ENCODE data around the gene GMDS. TPM values are rescaled to one million over a fixed set of nuclear protein-coding genes. Genes with fewer than 3 reads are reported as not detected.

GMDS gene
- total and polyA plus RNA-seq, 2 of the 8 experiments (the other 6 are each of a cell fraction or from before 2014, with no cell fraction given), result 16.8 to 50.0 TPM

DNA sequence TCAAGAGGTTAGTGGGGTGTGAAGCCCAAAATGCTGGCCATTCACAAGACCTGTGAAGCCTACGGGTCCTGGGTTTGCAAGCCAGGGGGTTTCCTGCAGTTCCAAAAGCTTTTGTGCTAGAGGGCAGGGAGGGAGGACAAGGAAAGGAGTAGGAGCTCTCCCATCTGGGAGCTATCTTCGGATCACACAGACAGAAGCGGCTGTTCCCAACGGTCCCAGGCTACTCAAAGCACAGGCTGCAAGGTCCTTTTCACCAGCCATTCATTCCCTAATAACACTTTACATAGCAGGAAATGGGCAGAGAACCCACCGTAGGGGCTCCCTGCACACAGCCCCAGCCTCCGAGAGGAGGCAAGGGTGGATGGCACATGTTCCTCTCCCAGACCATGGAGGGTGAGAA, 338.8 kb downstream of the GMDS start:
- H4K20me1 ChIP-seq (replicated peaks in 1 of 2; ENCODE audit: control insufficient read depth in 1 of 2, insufficient read depth in 2 of 2, low read length in 2 of 2), result no peaks in the 10 kb centered on the region
- H4K91ac ChIP-seq (replicated peaks; ENCODE audit: insufficient read length, low read length), result no peak overlapping the region
- no peak overlapping the region for H2BK20ac ChIP-seq (ENCODE audit: low read length)
- H3K27ac ChIP-seq (ENCODE audit: low read depth, low read length), result no peak overlapping the region
- H3K4me2 ChIP-seq (ENCODE audit: insufficient read depth in 1 of 2, low read depth in 2 of 2, low read length in 2 of 2), result no peak overlapping the region
- no peaks in the 10 kb centered on the region for H3K36me3 ChIP-seq (ENCODE audit: control insufficient read depth in 2 of 4, insufficient read depth in 4 of 4, low read length in 3 of 4)
- no peaks in the 10 kb centered on the region for H3K9me3 ChIP-seq (ENCODE audit: insufficient read depth in 2 of 2, low read depth in 1 of 2, low read length in 1 of 2)
- no peak overlapping the region for H3K14ac ChIP-seq (ENCODE audit: insufficient read length)
- DNase-seq (ENCODE audit: low read depth in 1 of 2, low spot score in 2 of 2) (no peak), FAIRE-seq (no peak)
- no peak overlapping the region for H3K23ac ChIP-seq (ENCODE audit: insufficient read length)
- no peak overlapping the region for H4K8ac ChIP-seq (ENCODE audit: extremely low read depth, insufficient read depth, low read length)
- no peaks in the 10 kb centered on the region for H3K79me2 ChIP-seq (ENCODE audit: control insufficient read depth in 1 of 2, insufficient read depth in 2 of 2, low read length in 2 of 2)
- no peak overlapping the region for H2BK15ac ChIP-seq (ENCODE audit: low read length)
- no peaks in the 10 kb centered on the region; the same call in 1 of the 2 replicates for H3K79me1 ChIP-seq (ENCODE audit: low read depth, low read length)
- H2AFZ ChIP-seq (ENCODE audit: low read length), result no peak overlapping the region
- H3K23me2 ChIP-seq (ENCODE audit: low read depth, low read length), result no peaks in the 10 kb centered on the region; the same call in 1 of the 2 replicates
- H4K5ac ChIP-seq (ENCODE audit: insufficient read length, low read depth, low read length), result no peak overlapping the region
- no peak overlapping the region for H3K56ac ChIP-seq (replicated peaks; ENCODE audit: insufficient read length, low read depth, low read length)
- no peak overlapping the region for H3K9ac ChIP-seq (replicated peaks in 1 of 4; ENCODE audit: extremely low read depth in 1 of 4, low read depth in 3 of 4, low read length in 3 of 4)
- H2BK120ac ChIP-seq (replicated peaks; ENCODE audit: low read depth, low read length), result no peak overlapping the region
- no peak overlapping the region for H2BK5ac ChIP-seq (ENCODE audit: low read depth, low read length)
- no peak overlapping the region for H2BK12ac ChIP-seq (ENCODE audit: low read depth, low read length)
- ChIA-PET POLR2A (ENCODE audit: partially characterized antibody) (no interaction called here), CTCF (ENCODE audit: partially characterized antibody) (interaction anchor here (1.1 kb wide), 1 partner anchor 9 kb away, joined by 3 read pairs; no protein-coding TSS in a partner anchor)
- peaks cover 0 to 19% (median 6%) of the 10 kb centered on the region in 4 experiments; a peak in 5 of 7 replicates for H3K4me1 ChIP-seq (replicated peaks in 1 of 4; ENCODE audit: control insufficient read depth in 3 of 4, insufficient read depth in 4 of 4, low read length in 3 of 4)
- H3K4ac ChIP-seq (replicated peaks; ENCODE audit: insufficient read length, low read depth, low read length), result no peak overlapping the region
- no peaks in the 10 kb centered on the region for H3K27me3 ChIP-seq (replicated peaks in 1 of 4; ENCODE audit: control insufficient read depth in 3 of 4, extremely low read depth in 1 of 4, insufficient read depth in 3 of 4, low read length in 3 of 4)
- no peak overlapping the region for H3K18ac ChIP-seq (ENCODE audit: extremely low read depth, low read length)
- 65% methylated on average over 6 of the region's 6 CpGs; no CpG with 5 or more reads in 1 of the 2 experiments for WGBS, 2 experiments (ENCODE audit: extremely low coverage in 1 of 2, insufficient coverage in 1 of 2, insufficient read length in 1 of 2, insufficient replicate concordance in 2 of 2, low coverage in 1 of 2, low lambda C conversion rate in 2 of 2, missing lambda C conversion rate in 1 of 2)
- no peak overlapping the region for H3K4me3 ChIP-seq (ENCODE audit: extremely low read depth in 1 of 4, insufficient read depth in 2 of 4, low read depth in 3 of 4, low read length in 4 of 4)
- H2AK5ac ChIP-seq (ENCODE audit: low read depth, low read length), result no peak overlapping the region
- TF ChIP-seq CHD1 (IDR thresholded peaks at IDR 0.05; ENCODE audit: low read depth, low read length) (no peak), RNF2 (IDR thresholded peaks at IDR 0.05; ENCODE audit: borderline replicate concordance, low read depth, low read length, missing control alignments, poor library complexity, severe bottlenecking) (no peak)
